K562 (cell line): ENCODE measurements around the gene CRLF1. TPM values are rescaled to one million over a fixed set of nuclear protein-coding genes. Genes with fewer than 3 reads are reported as not detected.

ENCODE experiments used
- ATF1 ChIP-seq, 2 experiments: fragments of 450-650 bp in 1 of 2; IDR thresholded peaks; 2 replicates each; pipeline ENCODE4 v1.6.1; 2016; ENCODE audit warnings: missing compliant biosample characterization in 1 of 2, missing genetic modification characterization in 1 of 2
- ATF7 ChIP-seq: fragments of 450-650 bp; IDR thresholded peaks from 2 replicates; pipeline ENCODE4 v1.7.1; 2014; ENCODE audit warnings: mild to moderate bottlenecking, moderate library complexity
- BDP1 ChIP-seq: IDR thresholded peaks from 3 replicates; pipeline ENCODE4 v1.6.1; 2011; ENCODE audit not compliant: insufficient read length, insufficient read depth
- BMI1 ChIP-seq: fragments of 150-350 bp; IDR thresholded peaks from 2 replicates; pipeline ENCODE4 v1.6.1; 2014; ENCODE audit warnings: low read length
- CBFB ChIP-seq: sonication (generic); formaldehyde crosslinking; IDR thresholded peaks from 2 replicates; pipeline ENCODE4 v1.4.0; 2020; ENCODE audit warnings: mild to moderate bottlenecking, missing genetic modification reagents
- CREM ChIP-seq: IDR thresholded peaks from 2 replicates; pipeline ENCODE4 v1.6.1; 2014; ENCODE audit warnings: antibody characterized with exemption, low read depth
- CTBP1 ChIP-seq: fragments of 450-650 bp; IDR thresholded peaks from 2 replicates; pipeline ENCODE4 v1.6.1; 2016; ENCODE audit warnings: borderline replicate concordance
- E2F3 ChIP-seq: fragments of 250-450 bp; sonication (Bioruptor Pico); IDR thresholded peaks from 2 replicates; pipeline ENCODE4 v1.4.0; 2020; ENCODE audit warnings: mild to moderate bottlenecking
- FOXJ3 ChIP-seq: sonication (generic); formaldehyde crosslinking; IDR thresholded peaks from 2 replicates; pipeline ENCODE4 v1.4.0; 2020; ENCODE audit warnings: mild to moderate bottlenecking, missing genetic modification reagents
- GATAD2B ChIP-seq: fragments of 450-650 bp; IDR thresholded peaks from 2 replicates; pipeline ENCODE4 v1.6.1; 2017; ENCODE audit warnings: mild to moderate bottlenecking, borderline replicate concordance
- IFI16 ChIP-seq: fragments of 250-450 bp; sonication (Bioruptor Pico); IDR thresholded peaks from 2 replicates; pipeline ENCODE4 v2.1.2; 2022; ENCODE audit warnings: mild to moderate bottlenecking, inconsistent platforms
- IRF2 ChIP-seq: sonication (generic); formaldehyde crosslinking; IDR thresholded peaks from 2 replicates; pipeline ENCODE4 v1.8.1; 2022; ENCODE audit warnings: mild to moderate bottlenecking, missing genetic modification reagents
- MED1 ChIP-seq: sonication (generic); formaldehyde crosslinking; IDR thresholded peaks from 2 replicates; pipeline ENCODE4 v1.8.1; 2023; ENCODE audit warnings: missing genetic modification reagents, borderline replicate concordance
- NCOR1 ChIP-seq: fragments of 450-650 bp; IDR thresholded peaks from 2 replicates; pipeline ENCODE4 v1.6.1; 2016; ENCODE audit warnings: mild to moderate bottlenecking, moderate library complexity
- PYGO2 ChIP-seq: fragments of 450-650 bp; IDR thresholded peaks from 2 replicates; pipeline ENCODE4 v1.6.1; 2016; ENCODE audit warnings: mild to moderate bottlenecking, missing genetic modification characterization, moderate library complexity, missing compliant biosample characterization
- RAD21 ChIP-seq, 2 experiments: fragments of 250-450 bp in 1 of 2; fragments of 450-650 bp in 1 of 2; sonication (Bioruptor Pico) in 1 of 2; formaldehyde crosslinking in 1 of 2; IDR thresholded peaks in 1 of 2; conservative IDR thresholded peaks in 1 of 2; 2 replicates each; pipeline versions ENCODE4 v1.4.0 to v1.8.0; 2020 to 2022; ENCODE audit warnings: mild to moderate bottlenecking in 2 of 2, moderate library complexity in 1 of 2
- RCOR1 ChIP-seq, 2 experiments: IDR thresholded peaks; 2 replicates each; pipeline ENCODE4 v1.6.1; 2012; ENCODE audit warnings: low read depth in 2 of 2, low read length in 2 of 2, borderline replicate concordance in 1 of 2, improper control_type of control experiment in 1 of 2
- ZNF589 ChIP-seq: fragments of 200-800 bp; sonication (Bioruptor generic); IDR thresholded peaks from 2 replicates; pipeline ENCODE4 v1.6.1; 2016; ENCODE audit warnings: low read depth, missing genetic modification characterization, missing compliant biosample characterization
- ZNF766 ChIP-seq: fragments of 200-800 bp; sonication (Bioruptor generic); conservative IDR thresholded peaks from 2 replicates; pipeline ENCODE4 v1.6.1; 2016; ENCODE audit warnings: missing genetic modification characterization, missing compliant biosample characterization
- polyA plus RNA-seq, 8 experiments: library from polyadenylated mRNA; depleted of rRNA in 4 of 8; stranded (reverse) in 5 of 8; unstranded in 3 of 8; fragments of >200 nt; fragmentation: Nextera tagmentation in 2 of 8; fragmentation: Illumina TruSeq in 1 of 8; extraction: Ambion mirVana in 2 of 8; extraction: Trizol in 1 of 8; gene quantifications; 2 replicates each; pipeline versions ENCODE4 v1.2.1 to v1.2.3, GENCODE V29; 2011 to 2014; ENCODE audit warnings: inconsistent platforms in 1 of 8, missing spikeins in 1 of 8
- total RNA-seq, 7 experiments: library from RNA; depleted of rRNA in 6 of 7; stranded (reverse); fragments of >200 nt in 6 of 7; fragmentation: Illumina TruSeq in 2 of 7; extraction: Trizol in 2 of 7; gene quantifications; 2 replicates each; pipeline versions ENCODE4 v1.2.1 to v1.2.3, GENCODE V29; 2011 to 2021; ENCODE audit warnings: low replicate concordance in 1 of 7
- TF ChIP-seq, protein P1 (sequence below): fragments of 450-650 bp; formaldehyde crosslinking; IDR thresholded peaks from 2 replicates; pipeline ENCODE4 v1.4.0; 2022; ENCODE audit warnings: missing genetic modification characterization
- TF ChIP-seq, protein P2 (sequence below): fragments of 200-800 bp; sonication (Bioruptor generic); IDR thresholded peaks from 2 replicates; pipeline ENCODE4 v1.6.1; 2017; ENCODE audit warnings: missing genetic modification characterization, missing compliant biosample characterization
- TF ChIP-seq, protein P3 (sequence below): sonication (generic); formaldehyde crosslinking; IDR thresholded peaks from 2 replicates; pipeline ENCODE4 v1.8.0; 2022; ENCODE audit warnings: missing genetic modification reagents, mild to moderate bottlenecking, borderline replicate concordance
- TF ChIP-seq, protein P4 (sequence below): sonication (generic); formaldehyde crosslinking; IDR thresholded peaks from 2 replicates; pipeline ENCODE4 v1.8.1; 2022; ENCODE audit warnings: missing genetic modification reagents

The CRLF1 gene
- total and polyA plus RNA-seq, 9 of the 15 experiments (the other 6 are each of a cell fraction or from before 2014, with no cell fraction given) = 0.85 to 3.6 (median 1.7) TPM

DNA sequence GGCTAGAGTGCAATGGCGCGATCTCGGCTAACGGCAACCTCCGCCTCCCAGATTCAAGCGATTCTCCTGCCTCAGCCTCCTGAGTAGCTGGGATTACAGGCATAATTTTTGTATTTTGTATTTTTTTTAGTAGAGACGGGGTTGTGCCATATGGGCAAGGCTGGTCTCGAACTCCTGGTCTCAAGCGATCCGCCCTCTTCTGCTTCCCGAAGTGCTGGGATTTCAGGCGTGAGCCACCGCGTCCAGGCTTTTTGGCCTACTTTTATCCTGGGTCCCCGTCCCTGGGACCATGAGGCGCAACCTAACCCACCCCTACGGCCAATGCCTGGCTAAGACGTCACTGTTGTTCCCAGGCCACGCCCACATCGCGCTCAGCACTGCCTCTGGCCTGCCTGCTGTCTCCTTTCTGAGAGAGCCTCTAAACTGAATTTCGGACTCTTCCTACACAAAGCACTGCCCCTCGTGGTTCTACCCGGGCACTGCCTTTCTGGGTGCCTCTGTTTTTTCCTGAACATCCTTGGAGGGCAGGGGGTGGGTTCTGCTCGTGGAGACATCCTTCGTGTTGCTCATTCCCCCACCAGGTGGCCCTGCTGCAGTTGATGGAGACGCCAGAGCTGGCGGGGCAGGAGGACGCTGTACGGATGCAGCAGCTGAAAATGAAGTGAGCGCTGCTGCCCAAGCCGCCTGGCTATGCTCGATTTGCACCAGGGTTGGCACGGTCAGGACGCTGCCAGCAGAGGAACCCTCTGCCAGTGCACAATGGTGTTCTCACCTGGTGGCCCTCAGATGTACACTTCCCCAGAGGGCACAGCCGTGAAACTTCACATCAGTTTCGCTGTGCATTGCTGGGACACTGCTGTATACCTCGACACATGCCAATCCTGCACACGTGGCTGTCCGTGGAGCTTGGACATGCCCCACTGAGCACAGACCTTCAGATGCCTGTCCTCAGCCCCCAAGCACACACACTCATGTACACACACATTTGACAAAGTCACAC lies 16.0 kb downstream of the CRLF1 start (continued):
- TF ChIP-seq RAD21 (CRISPR knock-in tag; conservative IDR thresholded peaks at IDR 0.05 in 1 of 2, IDR thresholded peaks at IDR 0.05 in 1 of 2) = peak; percentile 36 to 59; a peak in 3 of 4 replicates
- TF ChIP-seq GATAD2B = no peak
- TF ChIP-seq, protein P1, sequence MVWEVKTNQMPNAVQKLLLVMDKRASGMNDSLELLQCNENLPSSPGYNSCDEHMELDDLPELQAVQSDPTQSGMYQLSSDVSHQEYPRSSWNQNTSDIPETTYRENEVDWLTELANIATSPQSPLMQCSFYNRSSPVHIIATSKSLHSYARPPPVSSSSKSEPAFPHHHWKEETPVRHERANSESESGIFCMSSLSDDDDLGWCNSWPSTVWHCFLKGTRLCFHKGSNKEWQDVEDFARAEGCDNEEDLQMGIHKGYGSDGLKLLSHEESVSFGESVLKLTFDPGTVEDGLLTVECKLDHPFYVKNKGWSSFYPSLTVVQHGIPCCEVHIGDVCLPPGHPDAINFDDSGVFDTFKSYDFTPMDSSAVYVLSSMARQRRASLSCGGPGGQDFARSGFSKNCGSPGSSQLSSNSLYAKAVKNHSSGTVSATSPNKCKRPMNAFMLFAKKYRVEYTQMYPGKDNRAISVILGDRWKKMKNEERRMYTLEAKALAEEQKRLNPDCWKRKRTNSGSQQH (CRISPR knock-in tag) = no peak
- TF ChIP-seq CBFB = no peak
- no peak for TF ChIP-seq FOXJ3
- no peak for TF ChIP-seq ZNF589 (CRISPR knock-in tag)
- 0 out of 2 replicates have a peak, but pooled peaks have one; percentile 6 for TF ChIP-seq ATF1 (CRISPR knock-in tag; IDR thresholded peaks at IDR 0.05)
- TF ChIP-seq ATF1 (tag; IDR thresholded peaks at IDR 0.05) = peak; percentile 94
- TF ChIP-seq CTBP1 = peak; percentile 92
- TF ChIP-seq MED1 (CRISPR knock-in tag) = no peak
- TF ChIP-seq, protein P2, sequence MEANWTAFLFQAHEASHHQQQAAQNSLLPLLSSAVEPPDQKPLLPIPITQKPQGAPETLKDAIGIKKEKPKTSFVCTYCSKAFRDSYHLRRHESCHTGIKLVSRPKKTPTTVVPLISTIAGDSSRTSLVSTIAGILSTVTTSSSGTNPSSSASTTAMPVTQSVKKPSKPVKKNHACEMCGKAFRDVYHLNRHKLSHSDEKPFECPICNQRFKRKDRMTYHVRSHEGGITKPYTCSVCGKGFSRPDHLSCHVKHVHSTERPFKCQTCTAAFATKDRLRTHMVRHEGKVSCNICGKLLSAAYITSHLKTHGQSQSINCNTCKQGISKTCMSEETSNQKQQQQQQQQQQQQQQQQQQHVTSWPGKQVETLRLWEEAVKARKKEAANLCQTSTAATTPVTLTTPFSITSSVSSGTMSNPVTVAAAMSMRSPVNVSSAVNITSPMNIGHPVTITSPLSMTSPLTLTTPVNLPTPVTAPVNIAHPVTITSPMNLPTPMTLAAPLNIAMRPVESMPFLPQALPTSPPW (CRISPR knock-in tag) = 0 out of 2 replicates have a peak, but pooled peaks have one; percentile 18
- no peak for TF ChIP-seq ZNF766
- TF ChIP-seq, protein P3, sequence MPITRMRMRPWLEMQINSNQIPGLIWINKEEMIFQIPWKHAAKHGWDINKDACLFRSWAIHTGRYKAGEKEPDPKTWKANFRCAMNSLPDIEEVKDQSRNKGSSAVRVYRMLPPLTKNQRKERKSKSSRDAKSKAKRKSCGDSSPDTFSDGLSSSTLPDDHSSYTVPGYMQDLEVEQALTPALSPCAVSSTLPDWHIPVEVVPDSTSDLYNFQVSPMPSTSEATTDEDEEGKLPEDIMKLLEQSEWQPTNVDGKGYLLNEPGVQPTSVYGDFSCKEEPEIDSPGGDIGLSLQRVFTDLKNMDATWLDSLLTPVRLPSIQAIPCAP = no peak
- TF ChIP-seq IFI16 (CRISPR knock-in tag) = no peak
- TF ChIP-seq IRF2 = no peak
- TF ChIP-seq NCOR1 = no peak
- TF ChIP-seq, protein P4, sequence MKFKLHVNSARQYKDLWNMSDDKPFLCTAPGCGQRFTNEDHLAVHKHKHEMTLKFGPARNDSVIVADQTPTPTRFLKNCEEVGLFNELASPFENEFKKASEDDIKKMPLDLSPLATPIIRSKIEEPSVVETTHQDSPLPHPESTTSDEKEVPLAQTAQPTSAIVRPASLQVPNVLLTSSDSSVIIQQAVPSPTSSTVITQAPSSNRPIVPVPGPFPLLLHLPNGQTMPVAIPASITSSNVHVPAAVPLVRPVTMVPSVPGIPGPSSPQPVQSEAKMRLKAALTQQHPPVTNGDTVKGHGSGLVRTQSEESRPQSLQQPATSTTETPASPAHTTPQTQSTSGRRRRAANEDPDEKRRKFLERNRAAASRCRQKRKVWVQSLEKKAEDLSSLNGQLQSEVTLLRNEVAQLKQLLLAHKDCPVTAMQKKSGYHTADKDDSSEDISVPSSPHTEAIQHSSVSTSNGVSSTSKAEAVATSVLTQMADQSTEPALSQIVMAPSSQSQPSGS (CRISPR knock-in tag) = no peak
- peak in 1 of 2 experiments; percentile 63; a peak in 2 of 4 replicates for TF ChIP-seq RCOR1 (IDR thresholded peaks at IDR 0.05; ENCODE audit: borderline replicate concordance in 1 of 2, low read depth in 2 of 2, low read length in 2 of 2)
- no peak for TF ChIP-seq BDP1
- TF ChIP-seq E2F3 (CRISPR knock-in tag) = no peak
- peak; percentile 92 for TF ChIP-seq CREM
- TF ChIP-seq BMI1 = no peak
- TF ChIP-seq PYGO2 = no peak
- peak; percentile 86 for TF ChIP-seq ATF7
